Astrocyte (in vitro differentiated cells and primary cell): ENCODE data around the gene UNC5C. TPM values are rescaled to one million over a fixed set of nuclear protein-coding genes. Genes with fewer than 3 reads are reported as not detected.

ENCODE experiments used
- DNase-seq: peaks from one replicate; pipeline ENCODE4 v3.0.0-alpha.2; 2010; ENCODE audit warnings: low read depth
- FAIRE-seq: peaks from 2 replicates; lab custom pipeline; 2011; peaks lifted over from hg19 to GRCh38; lab: Jason Lieb, UNC
- H2AFZ ChIP-seq: 2 replicates; pipeline ENCODE4 v1.6.0; 2012; ENCODE audit warnings: low read depth, low read length, inconsistent platforms
- H3K27ac ChIP-seq: 2 replicates; pipeline ENCODE4 v1.5.1; 2011; ENCODE audit warnings: low read depth, low read length, inconsistent platforms
- H3K27me3 ChIP-seq: 2 replicates; pipeline ENCODE4 v1.6.0; 2011; ENCODE audit warnings: low read length, inconsistent platforms; ENCODE audit not compliant: insufficient read depth
- H3K36me3 ChIP-seq: 2 replicates; pipeline ENCODE4 v1.5.1; 2011; ENCODE audit warnings: low read length, inconsistent platforms; ENCODE audit not compliant: insufficient read depth
- H3K4me1 ChIP-seq: 2 replicates; pipeline ENCODE4 v1.5.1; 2011; ENCODE audit warnings: low read length, inconsistent platforms; ENCODE audit not compliant: insufficient read depth
- H3K4me2 ChIP-seq: 2 replicates; pipeline ENCODE4 v1.6.0; 2012; ENCODE audit warnings: low read length, inconsistent platforms
- H3K4me3 ChIP-seq: 2 replicates; pipeline ENCODE4 v1.5.1; 2011; ENCODE audit warnings: low read depth, mild to moderate bottlenecking, low read length, inconsistent platforms; ENCODE audit not compliant: insufficient read depth
- H3K79me2 ChIP-seq: 2 replicates; pipeline ENCODE4 v1.6.0; 2012; ENCODE audit warnings: mild to moderate bottlenecking, low read length, inconsistent platforms; ENCODE audit not compliant: insufficient read depth
- H3K9ac ChIP-seq: 2 replicates; pipeline ENCODE4 v1.6.0; 2012; ENCODE audit warnings: mild to moderate bottlenecking, low read length, inconsistent platforms
- H3K9me3 ChIP-seq: 2 replicates; pipeline ENCODE4 v1.5.1; 2012; ENCODE audit warnings: low read depth, mild to moderate bottlenecking, low read length, inconsistent platforms; ENCODE audit not compliant: insufficient read depth
- H4K20me1 ChIP-seq: 2 replicates; pipeline ENCODE4 v1.6.0; 2012; ENCODE audit warnings: low read length, inconsistent platforms; ENCODE audit not compliant: insufficient read depth
- H3K27ac Mint-ChIP-seq: one replicate; pipeline ENCODE4 v1.8.0; 2021; ENCODE audit warnings: mild to moderate bottlenecking, mixed read lengths; ENCODE audit not compliant: unreplicated experiment
- H3K27me3 Mint-ChIP-seq: one replicate; pipeline ENCODE4 v1.8.0; 2021; ENCODE audit warnings: low read depth, mixed read lengths; ENCODE audit not compliant: unreplicated experiment
- H3K36me3 Mint-ChIP-seq: one replicate; pipeline ENCODE4 v1.8.0; 2021; ENCODE audit warnings: low read depth, mixed read lengths; ENCODE audit not compliant: unreplicated experiment
- H3K4me1 Mint-ChIP-seq: one replicate; pipeline ENCODE4 v1.8.0; 2021; ENCODE audit warnings: low read depth, mixed read lengths; ENCODE audit not compliant: unreplicated experiment
- H3K4me3 Mint-ChIP-seq: one replicate; pipeline ENCODE4 v1.8.0; 2021; ENCODE audit warnings: mild to moderate bottlenecking, moderate library complexity, mixed read lengths; ENCODE audit not compliant: unreplicated experiment
- H3K9me3 Mint-ChIP-seq: one replicate; pipeline ENCODE4 v1.8.0; 2021; ENCODE audit warnings: mild to moderate bottlenecking, mixed read lengths; ENCODE audit not compliant: unreplicated experiment
- EZH2 ChIP-seq: IDR thresholded peaks from 2 replicates; pipeline ENCODE4 v1.6.1; 2012; ENCODE audit warnings: mild to moderate bottlenecking, low read length, inconsistent platforms; ENCODE audit not compliant: insufficient read depth
- total RNA-seq: library from RNA; stranded (reverse); gene quantifications from 2 replicates; pipeline ENCODE4 v1.2.1, GENCODE V29; 2021
- TF ChIP-seq, protein P1 (sequence below): IDR thresholded peaks from 2 replicates; pipeline ENCODE4 v1.5.1; 2011; ENCODE audit warnings: low read depth, mild to moderate bottlenecking, inconsistent platforms, low read length, moderate library complexity; ENCODE audit not compliant: insufficient read depth

UNC5C gene
- total RNA-seq, 1 donor from 2014 or later: 3.1 TPM

DNA sequence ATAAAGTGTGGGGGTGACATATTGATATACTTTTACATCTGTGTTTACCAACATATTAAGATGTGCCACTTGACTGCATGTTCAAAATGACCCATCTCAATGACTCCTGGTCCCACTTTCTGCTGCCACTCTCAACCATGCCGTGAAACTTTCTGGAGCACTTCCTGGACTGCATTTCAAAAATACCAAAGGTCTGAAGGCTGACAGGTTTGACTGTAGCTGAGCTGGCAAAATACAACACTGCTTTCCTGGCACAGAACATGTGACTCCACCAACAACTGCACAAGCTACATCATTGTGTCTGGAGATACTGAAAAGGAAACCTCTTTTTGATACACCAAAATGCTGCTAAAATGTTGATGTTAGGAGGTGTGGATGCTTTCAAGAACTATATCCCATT lies 184.8 kb downstream of the UNC5C start:
- H3K27me3 ChIP-seq: no peaks in the 10 kb centered on the region
- Mint-ChIP-seq H3K36me3 (no peaks in the 10 kb centered on the region), H3K9me3 (no peaks in the 10 kb centered on the region), H3K4me1 (no peaks in the 10 kb centered on the region), H3K4me3 (no peak overlapping the region), H3K27ac (no peak overlapping the region), H3K27me3 (no peaks in the 10 kb centered on the region)
- peaks cover 12% of the 10 kb centered on the region for H3K4me1 ChIP-seq
- H3K27ac ChIP-seq: no peak overlapping the region
- no peak overlapping the region for H2AFZ ChIP-seq
- no peak overlapping the region for H3K4me3 ChIP-seq
- H4K20me1 ChIP-seq: no peaks in the 10 kb centered on the region
- H3K9me3 ChIP-seq: no peaks in the 10 kb centered on the region
- no peak for TF ChIP-seq EZH2
- TF ChIP-seq, protein P1, sequence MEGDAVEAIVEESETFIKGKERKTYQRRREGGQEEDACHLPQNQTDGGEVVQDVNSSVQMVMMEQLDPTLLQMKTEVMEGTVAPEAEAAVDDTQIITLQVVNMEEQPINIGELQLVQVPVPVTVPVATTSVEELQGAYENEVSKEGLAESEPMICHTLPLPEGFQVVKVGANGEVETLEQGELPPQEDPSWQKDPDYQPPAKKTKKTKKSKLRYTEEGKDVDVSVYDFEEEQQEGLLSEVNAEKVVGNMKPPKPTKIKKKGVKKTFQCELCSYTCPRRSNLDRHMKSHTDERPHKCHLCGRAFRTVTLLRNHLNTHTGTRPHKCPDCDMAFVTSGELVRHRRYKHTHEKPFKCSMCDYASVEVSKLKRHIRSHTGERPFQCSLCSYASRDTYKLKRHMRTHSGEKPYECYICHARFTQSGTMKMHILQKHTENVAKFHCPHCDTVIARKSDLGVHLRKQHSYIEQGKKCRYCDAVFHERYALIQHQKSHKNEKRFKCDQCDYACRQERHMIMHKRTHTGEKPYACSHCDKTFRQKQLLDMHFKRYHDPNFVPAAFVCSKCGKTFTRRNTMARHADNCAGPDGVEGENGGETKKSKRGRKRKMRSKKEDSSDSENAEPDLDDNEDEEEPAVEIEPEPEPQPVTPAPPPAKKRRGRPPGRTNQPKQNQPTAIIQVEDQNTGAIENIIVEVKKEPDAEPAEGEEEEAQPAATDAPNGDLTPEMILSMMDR: no peak
- FAIRE-seq (no peak), DNase-seq (peak; percentile 19)
- H3K79me2 ChIP-seq: no peaks in the 10 kb centered on the region
- H3K4me2 ChIP-seq: peak overlapping the region; percentile 41
- no peaks in the 10 kb centered on the region for H3K36me3 ChIP-seq
- H3K9ac ChIP-seq: no peak overlapping the region

DNA sequence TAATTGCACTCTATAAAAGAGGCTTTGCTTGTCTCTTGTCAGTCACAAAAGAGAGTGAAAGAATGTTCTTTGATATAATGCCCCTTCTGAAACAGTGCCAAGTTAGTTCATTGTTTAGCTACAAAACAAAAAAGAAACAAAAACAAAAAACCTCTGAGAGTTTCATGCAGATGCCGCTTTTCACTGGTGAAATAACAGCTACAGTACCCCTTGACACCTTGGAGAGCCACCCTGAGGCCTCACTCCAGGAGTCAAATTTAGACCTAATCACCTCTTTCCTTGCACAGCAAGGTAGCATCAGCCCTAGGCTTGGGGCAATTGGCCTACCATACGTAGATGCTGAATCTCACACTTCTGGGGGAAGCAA lies 185.2 kb downstream of the UNC5C start:
- no peak for FAIRE-seq
- TF ChIP-seq EZH2: no peak
- TF ChIP-seq, protein P1: no peak
- H3K27me3 Mint-ChIP-seq: no peaks in the 10 kb centered on the region

GRCh38 chr4:95362906-95363558 lies 185.7 kb downstream of the UNC5C start:
- H3K9me3 ChIP-seq: no peaks in the 10 kb centered on the region
- peaks cover 12% of the 10 kb centered on the region for H3K4me1 ChIP-seq
- Mint-ChIP-seq H3K27me3 (no peaks in the 10 kb centered on the region), H3K4me3 (no peak overlapping the region), H3K27ac (no peak overlapping the region), H3K36me3 (no peaks in the 10 kb centered on the region), H3K4me1 (peaks cover 3% of the 10 kb centered on the region), H3K9me3 (no peaks in the 10 kb centered on the region)
- TF ChIP-seq EZH2: no peak
- TF ChIP-seq, protein P1: peak; percentile 12
- H3K27ac ChIP-seq: no peak overlapping the region
- H3K9ac ChIP-seq: no peak overlapping the region
- H3K27me3 ChIP-seq: no peaks in the 10 kb centered on the region
- DNase-seq (peak; percentile 25), FAIRE-seq (no peak)
- peak overlapping the region; percentile 54 for H2AFZ ChIP-seq
- H3K4me2 ChIP-seq: peak overlapping the region; percentile 41
- no peaks in the 10 kb centered on the region for H4K20me1 ChIP-seq
- H3K4me3 ChIP-seq: no peak overlapping the region
- no peaks in the 10 kb centered on the region for H3K36me3 ChIP-seq
- H3K79me2 ChIP-seq: no peaks in the 10 kb centered on the region

More for the DNA sequence above, 185.2 kb downstream of the UNC5C start:
- H3K9ac ChIP-seq: no peak overlapping the region
- Mint-ChIP-seq H3K36me3 (no peaks in the 10 kb centered on the region), H3K4me1 (peaks cover under 1% of the 10 kb centered on the region), H3K27ac (no peak overlapping the region), H3K4me3 (no peak overlapping the region), H3K9me3 (no peaks in the 10 kb centered on the region)
- no peak for DNase-seq
- H3K4me1 ChIP-seq: peaks cover 12% of the 10 kb centered on the region
- no peaks in the 10 kb centered on the region for H3K79me2 ChIP-seq
- H3K4me2 ChIP-seq: peak overlapping the region; percentile 41
- H3K27me3 ChIP-seq: no peaks in the 10 kb centered on the region
- H3K36me3 ChIP-seq: no peaks in the 10 kb centered on the region
- H4K20me1 ChIP-seq: no peaks in the 10 kb centered on the region
- H3K4me3 ChIP-seq: no peak overlapping the region
- H3K9me3 ChIP-seq: no peaks in the 10 kb centered on the region
- H2AFZ ChIP-seq: peak overlapping the region; percentile 54
- no peak overlapping the region for H3K27ac ChIP-seq
